SK-N-SH treated with all-trans-retinoic acid at 6 μM for 48 hours (cell line): ENCODE results near the gene CCDC148.

ENCODE experiments used
- ATAC-seq: fragments of 200-7000 bp; cut with Tn5 transposase; 3 replicates; pipeline ENCODE4 v1.9.1; 2020; ENCODE audit warnings: mild to moderate bottlenecking, moderate library complexity
- BACH2 ChIP-seq: fragments of 250-450 bp; sonication (Bioruptor Pico); IDR thresholded peaks from 2 replicates; pipeline ENCODE4 v1.9.0; 2021; ENCODE audit warnings: mild to moderate bottlenecking, borderline replicate concordance
- CREB5 ChIP-seq: fragments of 250-450 bp; sonication (Bioruptor Pico); IDR thresholded peaks from 2 replicates; pipeline ENCODE4 v1.5.1; 2020; ENCODE audit warnings: low read depth, mild to moderate bottlenecking, moderate library complexity
- CSDC2 ChIP-seq: fragments of 250-450 bp; sonication (Bioruptor Pico); IDR thresholded peaks from 2 replicates; pipeline ENCODE4 v1.5.0; 2020; ENCODE audit warnings: mild to moderate bottlenecking, moderate library complexity
- CSRNP3 ChIP-seq: fragments of 250-450 bp; sonication (Bioruptor Pico); IDR thresholded peaks from 2 replicates; pipeline ENCODE4 v1.5.1; 2021; ENCODE audit warnings: mild to moderate bottlenecking, moderate library complexity
- ESRRG ChIP-seq: fragments of 250-450 bp; sonication (Bioruptor Pico); IDR thresholded peaks from 2 replicates; pipeline ENCODE4 v1.6.1; 2021; ENCODE audit warnings: mild to moderate bottlenecking
- GLIS3 ChIP-seq: fragments of 250-450 bp; sonication (Bioruptor Pico); IDR thresholded peaks from 2 replicates; pipeline ENCODE4 v1.5.0; 2020; ENCODE audit warnings: mild to moderate bottlenecking, moderate library complexity
- ISL1 ChIP-seq: fragments of 250-450 bp; sonication (Bioruptor Pico); IDR thresholded peaks from 2 replicates; pipeline ENCODE4 v2.1.2; 2022; ENCODE audit warnings: mild to moderate bottlenecking, moderate library complexity
- OSR1 ChIP-seq: fragments of 250-450 bp; sonication (Bioruptor Pico); IDR thresholded peaks from 2 replicates; pipeline ENCODE4 v1.8.0; 2022; ENCODE audit warnings: moderate library complexity, mild to moderate bottlenecking, inconsistent platforms
- PATZ1 ChIP-seq: fragments of 250-450 bp; sonication (Bioruptor Pico); IDR thresholded peaks from 2 replicates; pipeline ENCODE4 v1.8.0; 2020; ENCODE audit warnings: mild to moderate bottlenecking, moderate library complexity, borderline replicate concordance
- POU6F1 ChIP-seq: fragments of 250-450 bp; sonication (Bioruptor Pico); IDR thresholded peaks from 2 replicates; pipeline ENCODE4 v1.8.0; 2021; ENCODE audit warnings: low read depth, mild to moderate bottlenecking, moderate library complexity, borderline replicate concordance
- PPARA ChIP-seq: fragments of 250-450 bp; sonication (Bioruptor Pico); IDR thresholded peaks from 2 replicates; pipeline ENCODE4 v1.5.0; 2020; ENCODE audit warnings: mild to moderate bottlenecking, borderline replicate concordance
- RARB ChIP-seq: fragments of 250-450 bp; sonication (Bioruptor Pico); IDR thresholded peaks from 2 replicates; pipeline ENCODE4 v1.8.0; 2021; ENCODE audit warnings: mild to moderate bottlenecking, moderate library complexity
- TOX ChIP-seq: fragments of 250-450 bp; sonication (Bioruptor Pico); IDR thresholded peaks from 2 replicates; pipeline ENCODE4 v1.8.0; 2021; ENCODE audit warnings: mild to moderate bottlenecking, moderate library complexity, borderline replicate concordance
- TSHZ2 ChIP-seq: fragments of 250-450 bp; sonication (Bioruptor Pico); IDR thresholded peaks from 2 replicates; pipeline ENCODE4 v1.5.0; 2020; ENCODE audit warnings: mild to moderate bottlenecking, moderate library complexity
- ZC3H10 ChIP-seq: fragments of 250-450 bp; sonication (Bioruptor Pico); IDR thresholded peaks from 2 replicates; pipeline ENCODE4 v1.5.1; 2021; ENCODE audit warnings: mild to moderate bottlenecking, moderate library complexity
- ZFP3 ChIP-seq: fragments of 250-450 bp; sonication (Bioruptor Pico); IDR thresholded peaks from 2 replicates; pipeline ENCODE4 v1.5.0; 2020; ENCODE audit warnings: mild to moderate bottlenecking, moderate library complexity
- ZFP30 ChIP-seq: fragments of 450-650 bp; formaldehyde crosslinking; IDR thresholded peaks from 2 replicates; pipeline ENCODE4 v1.5.0; 2022; ENCODE audit warnings: mild to moderate bottlenecking, moderate library complexity
- ZNF565 ChIP-seq: fragments of 450-650 bp; formaldehyde crosslinking; conservative IDR thresholded peaks from 2 replicates; pipeline ENCODE4 v1.5.0; 2020; ENCODE audit warnings: low read depth, mild to moderate bottlenecking, moderate library complexity
- ZNF70 ChIP-seq: fragments of 450-650 bp; formaldehyde crosslinking; IDR thresholded peaks from 2 replicates; pipeline ENCODE4 v1.5.0; 2020; ENCODE audit warnings: mild to moderate bottlenecking, moderate library complexity
- ZNF8 ChIP-seq: fragments of 450-650 bp; formaldehyde crosslinking; IDR thresholded peaks from 2 replicates; pipeline ENCODE4 v1.5.0; 2020; ENCODE audit warnings: mild to moderate bottlenecking, moderate library complexity

CCDC148 gene

DNA sequence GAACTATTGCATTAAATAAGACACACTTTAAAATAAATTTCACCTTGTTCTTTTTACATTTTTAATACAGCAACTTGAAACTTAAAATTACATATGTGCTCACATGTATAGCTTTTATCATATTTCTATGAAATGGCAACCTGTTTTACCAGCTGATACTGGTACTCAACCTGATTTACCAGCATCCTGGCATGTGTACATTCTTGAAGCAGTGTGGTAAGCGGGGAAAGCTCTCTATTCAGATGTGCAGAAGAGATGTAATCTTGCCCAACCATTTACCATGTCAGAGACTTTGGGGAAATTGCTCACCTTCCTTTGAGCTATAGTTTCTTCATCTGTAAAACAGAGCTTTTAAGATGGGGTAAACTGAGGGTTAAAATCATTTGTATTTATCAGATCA, 133.2 kb downstream of the CCDC148 start:
- TF ChIP-seq ISL1 (CRISPR knock-in tag): no peak
- ATAC-seq: no peak

- no peak for ATAC-seq
These were observed 135.3 kb downstream of the CCDC148 start for GRCh38 chr2:158321264-158321663.

DNA sequence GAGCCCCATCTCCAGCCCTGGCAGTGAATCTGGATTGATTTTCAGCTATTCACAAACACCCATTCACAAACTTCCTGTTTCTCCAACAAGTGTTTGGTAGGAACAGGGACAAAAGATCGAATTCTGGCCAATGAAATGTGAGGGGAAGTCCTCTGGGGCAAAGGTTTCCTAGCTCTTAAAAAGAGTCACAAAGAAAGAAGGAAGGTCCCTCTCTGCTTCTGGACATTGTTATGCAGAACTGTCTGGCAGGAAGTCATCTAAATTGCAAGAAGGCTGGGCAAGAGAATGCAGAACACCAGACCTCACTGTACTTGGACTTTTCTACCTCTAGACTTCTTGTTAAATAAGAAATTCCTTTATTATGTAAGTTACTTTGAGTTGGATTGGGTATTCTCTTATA, 137.3 kb downstream of the CCDC148 start:
- TF ChIP-seq ZC3H10 (CRISPR knock-in tag) (no peak), ZNF565 (CRISPR knock-in tag) (no peak), TOX (no peak), PPARA (no peak), BACH2 (no peak), OSR1 (no peak), ZFP3 (CRISPR knock-in tag) (no peak), RARB (no peak), GLIS3 (CRISPR knock-in tag) (no peak), CSRNP3 (no peak), ISL1 (CRISPR knock-in tag) (no peak), CSDC2 (no peak), CREB5 (CRISPR knock-in tag) (no peak), ZFP30 (CRISPR knock-in tag) (no peak), ZNF8 (CRISPR knock-in tag) (no peak), ESRRG (CRISPR knock-in tag) (no peak), ZNF70 (CRISPR knock-in tag) (no peak), PATZ1 (CRISPR knock-in tag) (no peak), POU6F1 (CRISPR knock-in tag) (no peak), TSHZ2 (CRISPR knock-in tag) (no peak)
- TF ChIP-seq, all 23 proteins: peak for 0
- ATAC-seq: no peak

More at GRCh38 chr2:158321264-158321663, 135.3 kb downstream of the CCDC148 start:
- 0 out of 2 replicates have a peak, but pooled peaks have one; percentile 13 for TF ChIP-seq CSDC2
- 0 out of 2 replicates have a peak, but pooled peaks have one; percentile 13 for TF ChIP-seq ISL1 (CRISPR knock-in tag)
- no peak for TF ChIP-seq ESRRG (CRISPR knock-in tag)
- TF ChIP-seq CSRNP3: no peak
